LNCaP clone FGC (cell line): ENCODE results near the gene MLH1.
"Not testable (repeated sequence)": the region's sequence is repeated elsewhere in the genome, so short reads cannot be mapped to it uniquely, and the experiment has no call there.

Source experiments
- DNase-seq: peaks from one replicate; pipeline ENCODE4 v3.0.0-alpha.2; 2011; ENCODE audit warnings: low read depth
- H3K4me3 ChIP-seq: 2 replicates; pipeline ENCODE4 v1.5.1; 2011; ENCODE audit warnings: mild to moderate bottlenecking, low read depth, low read length, control low read depth
- TF ChIP-seq, protein P1 (sequence below): IDR thresholded peaks from 2 replicates; pipeline ENCODE4 v1.5.1; 2012; ENCODE audit warnings: mild to moderate bottlenecking; ENCODE audit not compliant: control insufficient read depth, insufficient read depth; ENCODE audit errors: extremely low read depth

The MLH1 gene

GRCh38 chr3:37050282-37050681 lies 57.0 kb downstream of the MLH1 start:
- TF ChIP-seq, protein P1, sequence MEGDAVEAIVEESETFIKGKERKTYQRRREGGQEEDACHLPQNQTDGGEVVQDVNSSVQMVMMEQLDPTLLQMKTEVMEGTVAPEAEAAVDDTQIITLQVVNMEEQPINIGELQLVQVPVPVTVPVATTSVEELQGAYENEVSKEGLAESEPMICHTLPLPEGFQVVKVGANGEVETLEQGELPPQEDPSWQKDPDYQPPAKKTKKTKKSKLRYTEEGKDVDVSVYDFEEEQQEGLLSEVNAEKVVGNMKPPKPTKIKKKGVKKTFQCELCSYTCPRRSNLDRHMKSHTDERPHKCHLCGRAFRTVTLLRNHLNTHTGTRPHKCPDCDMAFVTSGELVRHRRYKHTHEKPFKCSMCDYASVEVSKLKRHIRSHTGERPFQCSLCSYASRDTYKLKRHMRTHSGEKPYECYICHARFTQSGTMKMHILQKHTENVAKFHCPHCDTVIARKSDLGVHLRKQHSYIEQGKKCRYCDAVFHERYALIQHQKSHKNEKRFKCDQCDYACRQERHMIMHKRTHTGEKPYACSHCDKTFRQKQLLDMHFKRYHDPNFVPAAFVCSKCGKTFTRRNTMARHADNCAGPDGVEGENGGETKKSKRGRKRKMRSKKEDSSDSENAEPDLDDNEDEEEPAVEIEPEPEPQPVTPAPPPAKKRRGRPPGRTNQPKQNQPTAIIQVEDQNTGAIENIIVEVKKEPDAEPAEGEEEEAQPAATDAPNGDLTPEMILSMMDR: no peak
- no peak overlapping the region for H3K4me3 ChIP-seq
- no peak for DNase-seq

DNA sequence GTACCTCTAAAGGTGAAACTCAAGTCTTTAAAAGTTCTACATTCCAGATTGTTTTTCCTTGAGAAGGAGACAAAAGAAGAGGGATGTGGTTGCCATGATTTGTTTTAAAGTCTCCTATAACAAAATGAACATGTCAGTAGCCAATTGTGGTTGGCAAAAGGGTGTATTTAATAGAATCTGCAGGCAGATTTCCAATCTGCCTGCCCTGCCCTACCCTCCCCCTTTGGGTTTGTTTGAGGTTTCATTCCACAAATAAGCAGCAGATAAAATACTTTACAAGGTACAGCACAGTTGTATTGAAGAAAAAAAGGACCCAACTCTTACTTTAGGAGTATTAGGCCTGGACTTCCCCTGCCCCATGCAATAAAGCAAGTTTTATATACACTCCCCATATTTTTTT lies 59.5 kb downstream of the MLH1 start:
- TF ChIP-seq, protein P1: no peak
- peak; percentile 84 for DNase-seq
- H3K4me3 ChIP-seq: no peak overlapping the region

GRCh38 chr3:37053337-37053736 lies 60.0 kb downstream of the MLH1 start:
- 0 out of 2 replicates have a peak overlapping the region, but pooled peaks have one; percentile 7 for H3K4me3 ChIP-seq
- TF ChIP-seq, protein P1: no peak
- no peak for DNase-seq

GRCh38 chr3:37053753-37054152 lies 60.4 kb downstream of the MLH1 start:
- no peak for DNase-seq
- TF ChIP-seq, protein P1: no peak
- H3K4me3 ChIP-seq: no peak overlapping the region

- TF ChIP-seq, protein P1: no peak
- DNase-seq: no peak
- H3K4me3 ChIP-seq: no peak overlapping the region
Measured at GRCh38 chr3:37054370-37054769, 61.1 kb downstream of the MLH1 start.

GRCh38 chr3:37055077-37055476 lies 61.8 kb downstream of the MLH1 start:
- DNase-seq, H3K4me3 ChIP-seq: not testable (repeated sequence)

GRCh38 chr3:37056826-37057225 lies 63.5 kb downstream of the MLH1 start:
- TF ChIP-seq, protein P1: no peak
- no peak overlapping the region for H3K4me3 ChIP-seq
- DNase-seq: no peak
